ENCODE measurements around the gene GNA15. TPM values are rescaled to one million over a fixed set of nuclear protein-coding genes. Genes with fewer than 3 reads are reported as not detected.
A peak's percentile ranks its signal among the peaks of the same experiment; 100 is the strongest.

The GNA15 gene
- total and polyA plus RNA-seq, 12 donors = 0.42 to 8.9 (median 1.1) TPM

- DNase-seq (no peak), ATAC-seq (no peak)
- intact Hi-C loops (cut with DNase I) = loop anchor here in 6 of 10 donors (5.0 to 10.0 kb wide), 5 partner anchors 34 to 154 kb away; no protein-coding TSS in a partner anchor
- TF ChIP-seq CTCF (IDR thresholded peaks at IDR 0.05) = no peak
- Histone ChIP-seq H3K4me1 (peaks cover 13 to 80% (median 51%) of the 10 kb centered on the region in 9 donors), H3K4me3 (no peak overlapping the region), H3K36me3 (peaks cover 0 to 10% (median 0%) of the 10 kb centered on the region in 9 donors), H3K27me3 (no peaks in the 10 kb centered on the region), H3K9me3 (no peaks in the 10 kb centered on the region), H3K27ac (no peak overlapping the region)
- WGBS, 2 donors = 83 to 85% methylated on average over 33 of the region's 33 CpGs
Measured at GRCh38 chr19:3105641-3106508, 30.0 kb upstream of the GNA15 start.

DNA sequence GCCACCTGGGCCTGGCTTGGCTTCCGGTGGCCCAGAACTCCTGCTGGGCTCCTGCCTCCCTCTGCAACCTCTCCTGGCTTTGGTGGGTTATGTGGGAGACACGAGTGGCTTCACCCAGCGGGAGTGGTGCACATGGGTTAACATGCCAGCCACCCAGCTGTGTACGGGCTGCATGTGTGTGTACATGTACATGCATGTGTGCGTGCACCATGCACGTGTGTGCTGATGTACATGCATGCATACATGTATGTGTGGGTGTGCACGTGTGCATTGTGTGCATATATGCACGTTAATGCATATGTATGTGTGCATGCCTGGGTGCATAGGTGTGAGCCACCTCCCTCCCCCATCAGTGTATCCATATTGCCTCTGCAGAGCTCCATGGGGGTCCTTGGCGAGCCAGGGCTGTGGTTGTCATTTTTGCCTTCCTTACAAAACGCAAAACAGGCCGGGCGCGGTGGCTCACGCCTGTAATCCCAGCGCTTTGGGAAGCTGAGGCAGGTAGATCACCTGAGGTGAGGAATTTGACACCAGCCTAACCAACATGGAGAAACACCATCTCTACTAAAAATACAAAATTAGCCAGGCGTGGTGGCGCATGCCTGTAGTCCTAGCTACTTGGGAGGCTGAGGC, 29.2 kb upstream of the GNA15 start:
- no peaks in the 10 kb centered on the region for H3K9me3 ChIP-seq
- DNase-seq = no peak
- 91 to 95% methylated on average over 17 of the region's 17 CpGs for WGBS, 2 donors
- no peak for ATAC-seq
- H3K27me3 ChIP-seq = no peaks in the 10 kb centered on the region
- no peak overlapping the region for H3K27ac ChIP-seq
- no peak for TF ChIP-seq CTCF (IDR thresholded peaks at IDR 0.05)
- peaks cover 0 to 18% (median 0%) of the 10 kb centered on the region in 9 donors for H3K36me3 ChIP-seq
- H3K4me1 ChIP-seq = peaks cover 8 to 72% (median 44%) of the 10 kb centered on the region in 9 donors
- intact Hi-C loops (cut with DNase I) = loop anchor here in 6 of 10 donors (5.0 to 10.0 kb wide), 5 partner anchors 34 to 154 kb away; no protein-coding TSS in a partner anchor
- H3K4me3 ChIP-seq = no peak overlapping the region

GRCh38 chr19:3107658-3108057, 28.2 kb upstream of the GNA15 start:
- peaks cover 8 to 63% (median 33%) of the 10 kb centered on the region in 9 donors for H3K4me1 ChIP-seq
- no peaks in the 10 kb centered on the region for H3K9me3 ChIP-seq
- H3K36me3 ChIP-seq = peaks cover 0 to 25% (median 0%) of the 10 kb centered on the region in 9 donors
- no peaks in the 10 kb centered on the region for H3K27me3 ChIP-seq
- DNase-seq = no peak
- no peak for ATAC-seq
- TF ChIP-seq CTCF (IDR thresholded peaks at IDR 0.05) = no peak
- H3K27ac ChIP-seq = no peak overlapping the region
- intact Hi-C loops (cut with DNase I) = loop anchor here in 6 of 10 donors (5.0 to 10.0 kb wide), 5 partner anchors 35 to 155 kb away; no protein-coding TSS in a partner anchor
- WGBS, 2 donors = 90% methylated on average over 7 of the region's 7 CpGs
- H3K4me3 ChIP-seq = no peak overlapping the region

- ATAC-seq = peak in 6 of 8 donors; percentile 26 to 41 (median 36)
- peaks cover 0 to 36% (median 9%) of the 10 kb centered on the region in 9 donors for H3K36me3 ChIP-seq
- H3K9me3 ChIP-seq = no peaks in the 10 kb centered on the region
- peaks cover 7 to 59% (median 22%) of the 10 kb centered on the region in 9 donors for H3K4me1 ChIP-seq
- peak; percentile 53 to 55 for DNase-seq
- H3K27ac ChIP-seq = peak overlapping the region in 1 of 10 donors; percentile 31
- WGBS, 2 donors = 48 to 54% methylated on average over 5 of the region's 5 CpGs
- intact Hi-C loops (cut with DNase I) = loop anchor here in 6 of 10 donors (5.0 to 10.0 kb wide), 5 partner anchors 36 to 156 kb away; no protein-coding TSS in a partner anchor
- no peaks in the 10 kb centered on the region for H3K27me3 ChIP-seq
- TF ChIP-seq CTCF (IDR thresholded peaks at IDR 0.05) = peak; percentile 61 to 92 (median 79)
- H3K4me3 ChIP-seq = no peak overlapping the region
Measured at GRCh38 chr19:3108775-3109174, 27.1 kb upstream of the GNA15 start.

All from heart right ventricle (tissue), 16 donors.